ENCODE results near the gene ADAMTS2. TPM values are rescaled to one million over a fixed set of nuclear protein-coding genes. Genes with fewer than 3 reads are reported as not detected.
A peak's percentile ranks its signal among the peaks of the same experiment; 100 is the strongest.

Gene ADAMTS2
- total and polyA plus RNA-seq, 10 donors, result 4.0 to 101 (median 47.5) TPM

GRCh38 chr5:179121667-179122111, 223.6 kb downstream of the ADAMTS2 start:
- 85 to 94% (median 89%) methylated on average over 21 to 25 of the region's 25 CpGs for WGBS, 5 donors
- intact Hi-C loops (cut with DNase I; ENCODE audit: low total_unique reads), result no loop called here
- Histone ChIP-seq H3K36me3 (peaks cover 0 to 89% (median 3%) of the 10 kb centered on the region in 6 donors), H3K9me3 (peaks cover 0 to 88% (median 18%) of the 10 kb centered on the region in 8 donors), H3K4me1 (no peaks in the 10 kb centered on the region), H3K27ac (no peak overlapping the region), H3K27me3 (replicated peaks in 1 of 7) (no peaks in the 10 kb centered on the region), H3K4me3 (no peak overlapping the region)
- TF ChIP-seq POLR2AphosphoS5 (IDR thresholded peaks at IDR 0.05) (no peak), CTCF (IDR thresholded peaks at IDR 0.05 in 8 of 11, conservative IDR thresholded peaks at IDR 0.05 in 3 of 11) (no peak), POLR2A (IDR thresholded peaks at IDR 0.05) (no peak)
- no peak for DNase-seq

DNA sequence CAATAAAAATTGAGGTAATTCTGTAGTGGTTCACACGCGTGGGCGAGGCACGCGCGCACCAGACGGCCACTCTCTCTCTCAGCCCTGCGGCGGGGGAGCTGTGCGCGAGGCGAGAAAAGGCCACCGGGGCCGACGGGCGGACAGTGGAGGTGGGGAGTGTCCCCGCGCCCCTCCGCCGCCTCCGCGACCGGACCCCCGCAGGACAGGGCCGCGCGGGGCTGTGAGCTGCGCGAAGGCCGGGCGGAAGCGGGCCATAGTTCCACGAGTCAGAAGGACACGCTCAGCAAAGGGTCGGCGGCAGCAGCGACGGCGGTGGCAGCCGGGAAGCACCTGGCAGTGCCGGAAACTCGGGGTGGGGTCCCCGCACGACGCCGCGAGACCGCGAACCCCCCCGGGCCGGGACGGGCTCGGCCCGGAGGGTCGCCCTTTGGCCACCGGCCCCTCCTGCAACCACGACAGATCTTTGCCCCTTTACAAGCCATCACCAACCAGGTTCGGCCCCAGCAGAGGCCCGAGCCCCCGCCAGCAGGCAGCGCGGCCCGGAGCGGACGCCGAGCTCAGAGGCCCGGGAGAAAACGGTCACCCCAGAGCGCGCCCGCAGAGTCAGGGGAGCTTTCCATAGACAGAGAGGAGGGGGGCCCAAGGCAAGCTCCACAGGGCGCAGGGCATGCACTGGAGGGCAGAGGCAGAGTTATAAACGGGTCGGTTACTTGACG, 224.2 kb downstream of the ADAMTS2 start:
- 66 to 95% (median 83%) methylated on average over 52 to 75 of the region's 75 CpGs for WGBS, 5 donors
- Histone ChIP-seq H3K9me3 (peaks cover 0 to 91% (median 21%) of the 10 kb centered on the region in 8 donors), H3K27me3 (replicated peaks in 1 of 7) (no peaks in the 10 kb centered on the region), H3K4me3 (no peak overlapping the region), H3K4me1 (no peaks in the 10 kb centered on the region), H3K36me3 (peaks cover 0 to 89% (median 3%) of the 10 kb centered on the region in 6 donors), H3K27ac (no peak overlapping the region)
- peak; percentile 56 for DNase-seq
- no peak for TF ChIP-seq POLR2A (IDR thresholded peaks at IDR 0.05)
- no peak for TF ChIP-seq POLR2AphosphoS5 (IDR thresholded peaks at IDR 0.05)
- TF ChIP-seq CTCF (IDR thresholded peaks at IDR 0.05 in 8 of 11, conservative IDR thresholded peaks at IDR 0.05 in 3 of 11), result no peak
- intact Hi-C loops (cut with DNase I; ENCODE audit: low total_unique reads), result no loop called here

DNA sequence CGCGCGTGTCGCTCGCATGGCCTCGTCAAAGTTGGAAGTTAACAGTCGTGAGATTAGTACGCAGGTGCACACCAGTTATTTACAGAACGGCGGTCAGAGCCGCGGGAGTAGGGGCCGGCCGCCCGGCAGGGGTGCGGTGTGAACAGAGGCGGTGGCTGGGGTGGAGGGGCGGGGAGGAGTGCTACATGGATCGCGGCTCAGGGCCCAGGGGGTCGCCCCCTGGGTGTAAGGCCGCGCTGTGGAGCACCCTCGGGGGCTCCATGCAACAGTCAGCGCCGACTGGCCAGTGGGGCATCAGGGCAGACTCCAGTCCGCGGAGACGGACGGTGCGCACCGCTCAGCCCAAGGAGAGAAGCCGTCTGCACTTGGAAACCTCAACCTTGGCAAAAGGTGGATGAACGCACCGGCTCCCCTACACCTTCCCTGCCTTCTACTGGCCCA, 224.8 kb downstream of the ADAMTS2 start:
- peaks cover 0 to 88% (median 3%) of the 10 kb centered on the region in 6 donors for H3K36me3 ChIP-seq
- WGBS, 5 donors, result 92 to 98% (median 94%) methylated on average over 30 to 35 of the region's 35 CpGs
- H3K4me1 ChIP-seq, result no peaks in the 10 kb centered on the region
- no peak overlapping the region for H3K27ac ChIP-seq
- H3K27me3 ChIP-seq (replicated peaks in 1 of 7), result no peaks in the 10 kb centered on the region
- H3K9me3 ChIP-seq, result peaks cover 0 to 94% (median 26%) of the 10 kb centered on the region in 8 donors
- intact Hi-C loops (cut with DNase I; ENCODE audit: low total_unique reads), result no loop called here
- no peak for TF ChIP-seq POLR2AphosphoS5 (IDR thresholded peaks at IDR 0.05)
- TF ChIP-seq POLR2A (IDR thresholded peaks at IDR 0.05), result no peak
- TF ChIP-seq CTCF (IDR thresholded peaks at IDR 0.05 in 8 of 11, conservative IDR thresholded peaks at IDR 0.05 in 3 of 11), result no peak
- DNase-seq, result peak; percentile 47
- no peak overlapping the region for H3K4me3 ChIP-seq

- TF ChIP-seq POLR2AphosphoS5 (IDR thresholded peaks at IDR 0.05), result peak in 1 of 3 donors; percentile 19
- TF ChIP-seq CTCF (IDR thresholded peaks at IDR 0.05 in 8 of 11, conservative IDR thresholded peaks at IDR 0.05 in 3 of 11), result no peak
- H3K4me3 ChIP-seq, result no peak overlapping the region
- H3K27me3 ChIP-seq (replicated peaks in 1 of 7), result no peaks in the 10 kb centered on the region
- peak; percentile 54 for DNase-seq
- WGBS, 5 donors, result 84 to 95% (median 86%) methylated on average over 9 to 15 of the region's 15 CpGs
- peaks cover 0 to 94% (median 34%) of the 10 kb centered on the region in 8 donors for H3K9me3 ChIP-seq
- H3K36me3 ChIP-seq, result peaks cover 0 to 88% (median 3%) of the 10 kb centered on the region in 6 donors
- intact Hi-C loops (cut with DNase I; ENCODE audit: low total_unique reads), result no loop called here
- no peaks in the 10 kb centered on the region for H3K4me1 ChIP-seq
- H3K27ac ChIP-seq, result no peak overlapping the region
Observed at GRCh38 chr5:179119415-179120170, 225.7 kb downstream of the ADAMTS2 start.
